Measurements from ENCODE around the gene RTP3.

GRCh38 chr3:46471371-46471914, 26.3 kb upstream of the RTP3 start:
- TF ChIP-seq CTCF (IDR thresholded peaks at IDR 0.05) = no peak
- TF ChIP-seq EZH2 (IDR thresholded peaks at IDR 0.05; ENCODE audit: borderline replicate concordance, insufficient read depth, low read depth, low read length, poor library complexity, severe bottlenecking) = no peak

All from B cell (primary cell).